Fibroblast of skin of left biceps (primary cell): ENCODE results near the gene MZB1.
"Not testable (repeated sequence)": the region's sequence is repeated elsewhere in the genome, so short reads cannot be mapped to it uniquely, and the experiment has no call there.

Experiments used
- DNase-seq, 2 experiments: peaks; one replicate each; pipeline ENCODE4 v3.0.0-alpha.2; 2013; ENCODE audit warnings: low read depth in 2 of 2

MZB1 gene

GRCh38 chr5:139410121-139410992, 20.6 kb upstream of the MZB1 start:
- DNase-seq: no peak

- DNase-seq: not testable (repeated sequence)
Observed at GRCh38 chr5:139409116-139409515, 19.4 kb upstream of the MZB1 start.

- no peak for DNase-seq
Observed at GRCh38 chr5:139408191-139408590, 18.5 kb upstream of the MZB1 start.

- DNase-seq: no peak
Observed at GRCh38 chr5:139407517-139407916, 17.8 kb upstream of the MZB1 start.

- DNase-seq: no peak
Observed at GRCh38 chr5:139406963-139407362, 17.2 kb upstream of the MZB1 start.

- DNase-seq: no peak
Observed at GRCh38 chr5:139404484-139404840, 14.7 kb upstream of the MZB1 start.

GRCh38 chr5:139403787-139404483, 14.2 kb upstream of the MZB1 start, which contains the start of gene SPATA24:
TSS of gene SPATA24 (minus strand) at chr5:139404089. CDS start at chr5:139404060, 29 bp downstream.
- DNase-seq: peak; percentile 95

GRCh38 chr5:139403418-139403786, 13.7 kb upstream of the MZB1 start:
- no peak for DNase-seq

- DNase-seq: no peak
Observed at GRCh38 chr5:139402561-139403158, 12.9 kb upstream of the MZB1 start.

GRCh38 chr5:139401546-139401945, 11.8 kb upstream of the MZB1 start:
- DNase-seq: no peak

GRCh38 chr5:139399501-139400121, 9.9 kb upstream of the MZB1 start:
- DNase-seq: no peak

GRCh38 chr5:139397921-139398320, 8.2 kb upstream of the MZB1 start:
- DNase-seq: no peak

GRCh38 chr5:139396691-139397090, 7.0 kb upstream of the MZB1 start:
- no peak for DNase-seq

GRCh38 chr5:139395844-139396640, 6.3 kb upstream of the MZB1 start:
- DNase-seq: no peak

GRCh38 chr5:139394654-139395566, 5.2 kb upstream of the MZB1 start, which contains the start of gene PROB1:
TSS of gene PROB1 (minus strand) at chr5:139395104. CDS start at chr5:139395081, 23 bp downstream.
- no peak for DNase-seq

- no peak for DNase-seq
Observed at GRCh38 chr5:139394123-139394653, 4.5 kb upstream of the MZB1 start.

GRCh38 chr5:139393497-139394122, 3.9 kb upstream of the MZB1 start:
- no peak for DNase-seq

GRCh38 chr5:139392678-139393496, 3.2 kb upstream of the MZB1 start:
- DNase-seq: no peak

GRCh38 chr5:139392324-139392677, 2.6 kb upstream of the MZB1 start:
- no peak for DNase-seq
